Measurements from ENCODE around the gene OR4S1. TPM values are rescaled to one million over a fixed set of nuclear protein-coding genes. Genes with fewer than 3 reads are reported as not detected.
"Not testable (repeated sequence)": the region's sequence is repeated elsewhere in the genome, so short reads cannot be mapped to it uniquely, and the experiment has no call there.

Gene OR4S1
- total RNA-seq, 4 donors from 2014 or later: not detected

DNA sequence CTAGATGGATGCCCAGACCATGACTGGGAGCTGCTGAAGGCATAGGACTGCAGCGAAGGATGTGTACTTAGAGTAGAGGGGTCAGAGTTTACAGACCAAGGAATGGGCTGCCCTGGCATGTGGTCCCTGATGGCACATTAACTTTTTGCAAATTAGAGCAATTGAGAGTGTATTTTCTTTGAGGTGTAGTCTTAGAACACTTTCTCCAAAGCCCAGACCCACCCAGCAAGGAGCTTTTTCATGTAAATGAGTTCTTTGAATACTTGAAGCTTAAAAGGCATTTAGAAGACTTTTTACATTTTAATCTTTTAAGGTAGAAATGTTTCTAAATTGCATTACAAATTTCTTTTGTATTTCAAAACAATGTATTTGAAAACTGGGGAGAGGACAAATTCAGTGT is 33.4 kb upstream of the OR4S1 start:
- TF ChIP-seq POLR2A (IDR thresholded peaks at IDR 0.05; ENCODE audit: low read depth) (no peak), EP300 (IDR thresholded peaks at IDR 0.05) (no peak), POLR2AphosphoS5 (IDR thresholded peaks at IDR 0.05) (no peak)
- TF ChIP-seq, protein P1, sequence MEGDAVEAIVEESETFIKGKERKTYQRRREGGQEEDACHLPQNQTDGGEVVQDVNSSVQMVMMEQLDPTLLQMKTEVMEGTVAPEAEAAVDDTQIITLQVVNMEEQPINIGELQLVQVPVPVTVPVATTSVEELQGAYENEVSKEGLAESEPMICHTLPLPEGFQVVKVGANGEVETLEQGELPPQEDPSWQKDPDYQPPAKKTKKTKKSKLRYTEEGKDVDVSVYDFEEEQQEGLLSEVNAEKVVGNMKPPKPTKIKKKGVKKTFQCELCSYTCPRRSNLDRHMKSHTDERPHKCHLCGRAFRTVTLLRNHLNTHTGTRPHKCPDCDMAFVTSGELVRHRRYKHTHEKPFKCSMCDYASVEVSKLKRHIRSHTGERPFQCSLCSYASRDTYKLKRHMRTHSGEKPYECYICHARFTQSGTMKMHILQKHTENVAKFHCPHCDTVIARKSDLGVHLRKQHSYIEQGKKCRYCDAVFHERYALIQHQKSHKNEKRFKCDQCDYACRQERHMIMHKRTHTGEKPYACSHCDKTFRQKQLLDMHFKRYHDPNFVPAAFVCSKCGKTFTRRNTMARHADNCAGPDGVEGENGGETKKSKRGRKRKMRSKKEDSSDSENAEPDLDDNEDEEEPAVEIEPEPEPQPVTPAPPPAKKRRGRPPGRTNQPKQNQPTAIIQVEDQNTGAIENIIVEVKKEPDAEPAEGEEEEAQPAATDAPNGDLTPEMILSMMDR (IDR thresholded peaks at IDR 0.05): no peak
- intact Hi-C loops (cut with DNase I): no loop called here
- no peaks in the 10 kb centered on the region for H3K9me3 ChIP-seq
- WGBS: 20% methylated on average over 1 of the region's 1 CpG
- DNase-seq (ENCODE audit: extremely low spot score): no peak
- no peaks in the 10 kb centered on the region for H3K4me1 ChIP-seq
- H3K27ac ChIP-seq (replicated peaks in 1 of 4): no peak overlapping the region
- no peak overlapping the region for H3K4me3 ChIP-seq
- H3K27me3 ChIP-seq: no peaks in the 10 kb centered on the region
- no peaks in the 10 kb centered on the region for H3K36me3 ChIP-seq

DNA sequence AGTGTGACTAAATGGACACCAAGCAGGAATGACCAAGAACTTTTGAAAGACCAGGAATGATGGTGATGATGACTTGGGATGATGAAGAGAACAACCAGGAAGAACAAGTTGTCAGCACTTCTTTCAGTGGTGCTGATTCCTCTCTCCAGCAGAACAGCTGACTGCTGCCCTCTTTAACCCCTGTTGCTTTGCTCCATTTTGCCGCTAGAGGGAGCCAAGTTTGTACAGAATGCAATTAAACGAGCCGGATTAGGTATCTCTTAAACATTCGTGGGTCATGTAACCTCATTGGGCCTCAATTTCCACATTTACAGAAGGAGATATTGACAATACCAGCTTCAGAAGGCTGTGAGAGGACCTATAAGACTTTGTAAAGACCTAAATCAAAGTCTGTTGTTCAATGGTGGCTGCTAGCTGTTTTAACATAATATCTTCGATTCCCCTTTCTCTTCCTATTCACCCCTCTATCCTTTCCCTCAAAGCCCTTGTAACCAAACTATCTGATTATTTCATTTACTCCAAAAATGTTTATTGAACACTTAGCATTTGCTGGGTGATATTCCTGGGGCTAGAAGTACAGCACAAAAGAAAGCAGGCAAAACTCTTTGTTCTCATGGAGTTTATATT is 1.9 kb downstream of the OR4S1 start:
- no peak overlapping the region for H3K27ac ChIP-seq (replicated peaks in 1 of 4)
- no peaks in the 10 kb centered on the region for H3K27me3 ChIP-seq
- no peak for DNase-seq (ENCODE audit: extremely low spot score)
- no peaks in the 10 kb centered on the region for H3K9me3 ChIP-seq
- no peak for TF ChIP-seq POLR2A (IDR thresholded peaks at IDR 0.05; ENCODE audit: low read depth)
- TF ChIP-seq, protein P1 (IDR thresholded peaks at IDR 0.05): peak; percentile 20 to 71 (median 41)
- no peak overlapping the region for H3K4me3 ChIP-seq
- no peaks in the 10 kb centered on the region for H3K36me3 ChIP-seq
- WGBS: 27% methylated on average over 5 of the region's 5 CpGs
- no peaks in the 10 kb centered on the region for H3K4me1 ChIP-seq
- intact Hi-C loops (cut with DNase I): no loop called here

DNA sequence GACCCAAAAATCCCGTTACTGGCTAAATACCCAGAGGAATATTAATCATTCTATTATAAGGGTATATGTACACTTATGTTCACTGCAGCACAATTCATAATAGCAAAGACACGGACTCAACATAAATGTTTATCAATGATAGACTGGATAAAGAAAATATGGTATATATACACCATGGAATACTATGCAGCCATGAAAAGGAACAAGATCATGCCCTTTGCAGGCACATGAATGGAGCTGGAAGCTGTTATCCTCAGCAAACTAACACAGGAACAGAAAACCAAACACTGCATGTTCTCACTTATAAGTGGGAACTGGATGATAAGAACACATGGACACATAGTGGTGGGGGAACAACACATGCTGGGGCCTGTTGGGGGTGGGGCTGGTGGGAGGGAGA is 7.6 kb downstream of the OR4S1 start:
- H3K36me3 ChIP-seq; H3K9me3 ChIP-seq; H3K4me1 ChIP-seq; H3K27ac ChIP-seq (replicated peaks in 1 of 4); intact Hi-C loops (cut with DNase I); H3K4me3 ChIP-seq; H3K27me3 ChIP-seq; DNase-seq (ENCODE audit: extremely low spot score): not testable (repeated sequence)
- 90% methylated on average over 2 of the region's 2 CpGs for WGBS

DNA sequence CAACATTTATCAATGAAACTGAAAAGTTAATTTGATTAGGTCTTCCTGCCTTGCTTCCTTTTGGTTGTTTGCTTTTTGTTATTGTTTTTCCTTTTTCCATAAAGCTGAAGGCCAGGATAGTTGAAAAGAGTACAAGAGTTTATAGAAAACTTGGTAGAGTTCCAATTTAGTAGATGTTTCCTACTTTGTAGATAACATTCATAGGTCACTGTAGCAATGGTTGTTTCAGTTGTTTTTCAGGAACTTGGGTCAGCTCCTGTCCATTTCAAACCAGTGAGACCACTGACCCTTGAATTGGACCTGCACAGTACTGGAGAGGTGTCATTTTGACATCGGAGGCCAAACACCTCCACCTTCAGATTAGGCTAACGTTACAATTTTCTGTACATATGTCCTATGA is 13.8 kb downstream of the OR4S1 start:
- H3K4me3 ChIP-seq; intact Hi-C loops (cut with DNase I): not testable (repeated sequence)
- WGBS: 77% methylated on average over 2 of the region's 2 CpGs

DNA sequence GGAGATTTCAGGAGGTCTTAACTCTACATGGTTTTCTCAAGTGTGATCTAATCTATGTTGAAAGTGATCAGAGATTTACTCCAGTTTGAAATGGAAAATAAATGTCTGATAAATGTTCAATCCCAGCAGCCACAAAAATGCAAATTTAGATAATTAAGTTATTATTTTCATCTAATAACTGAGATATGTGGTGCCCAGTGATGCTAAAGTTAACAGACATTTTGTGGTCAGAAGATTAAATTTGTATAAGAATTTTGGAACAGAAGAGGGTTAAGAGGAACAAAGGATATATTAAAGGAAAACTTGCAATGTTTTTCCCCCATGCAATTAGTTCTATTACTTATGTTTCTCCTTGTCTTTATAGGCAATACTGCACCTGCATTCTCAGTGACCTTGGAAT is 18.6 kb downstream of the OR4S1 start, which contains the start of gene OR4C3:
Gene OR4C3, plus strand, starts transcription at position 301 of the 400 bp plus-strand sequence. CDS start 102 bp downstream, outside the sequence.
- H3K4me3 ChIP-seq; H3K4me1 ChIP-seq; H3K27me3 ChIP-seq; DNase-seq (ENCODE audit: extremely low spot score); H3K36me3 ChIP-seq; H3K9me3 ChIP-seq; H3K27ac ChIP-seq (replicated peaks in 1 of 4); intact Hi-C loops (cut with DNase I): not testable (repeated sequence)

More for the DNA sequence above, 13.8 kb downstream of the OR4S1 start:
- H3K9me3 ChIP-seq; H3K4me1 ChIP-seq; H3K27me3 ChIP-seq; H3K36me3 ChIP-seq; DNase-seq (ENCODE audit: extremely low spot score); H3K27ac ChIP-seq (replicated peaks in 1 of 4): not testable (repeated sequence)

DNA sequence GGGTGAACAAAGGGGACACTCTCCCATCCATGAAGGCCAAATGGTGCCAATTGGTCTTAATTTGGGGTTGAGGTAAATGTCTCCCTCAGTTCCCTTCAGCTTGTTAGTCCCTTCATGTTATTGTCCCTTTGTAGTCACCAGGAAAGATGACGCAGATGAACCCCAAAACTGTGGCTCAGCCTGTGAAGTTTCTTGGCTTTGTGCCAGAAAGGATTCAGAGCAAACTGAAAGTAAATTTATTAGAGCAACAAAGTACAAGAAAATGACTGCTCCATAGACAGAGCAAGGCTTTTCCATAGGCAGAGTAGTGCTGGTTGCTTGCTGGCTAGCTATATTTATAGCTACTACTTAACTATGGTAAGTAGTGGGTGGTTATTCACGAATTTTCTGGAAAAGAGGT is 35.4 kb downstream of the OR4S1 start:
- intact Hi-C loops (cut with DNase I): no loop called here
- no peaks in the 10 kb centered on the region for H3K36me3 ChIP-seq
- WGBS: 44% methylated on average over 2 of the region's 2 CpGs
- DNase-seq (ENCODE audit: extremely low spot score): no peak
- no peaks in the 10 kb centered on the region for H3K4me1 ChIP-seq
- TF ChIP-seq POLR2AphosphoS5 (IDR thresholded peaks at IDR 0.05) (no peak), EP300 (IDR thresholded peaks at IDR 0.05) (no peak), POLR2A (IDR thresholded peaks at IDR 0.05; ENCODE audit: low read depth) (no peak)
- TF ChIP-seq, protein P1 (IDR thresholded peaks at IDR 0.05): no peak
- H3K9me3 ChIP-seq: peaks cover 0 to 7% (median 3%) of the 10 kb centered on the region in 4 donors
- no peaks in the 10 kb centered on the region for H3K27me3 ChIP-seq
- no peak overlapping the region for H3K27ac ChIP-seq (replicated peaks in 1 of 4)
- no peak overlapping the region for H3K4me3 ChIP-seq

DNA sequence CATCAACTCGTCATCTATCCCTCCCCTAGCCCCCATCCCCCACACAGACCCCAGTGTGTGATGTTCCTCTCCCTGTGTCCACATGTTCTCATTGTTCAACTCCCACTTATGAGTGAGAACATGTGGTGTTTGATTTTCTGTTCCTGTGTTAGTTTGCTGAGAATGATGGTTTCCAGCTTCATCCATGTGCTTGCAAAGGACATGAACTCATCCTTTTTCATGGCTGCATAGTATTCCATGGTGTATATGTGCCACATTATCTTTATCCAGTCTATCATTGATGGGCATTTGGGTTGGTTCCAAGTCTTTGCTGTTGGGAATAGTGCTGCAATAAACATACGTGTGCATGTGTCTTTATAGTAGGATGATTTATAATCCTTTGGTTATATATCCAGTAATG is 36.5 kb downstream of the OR4S1 start:
- H3K9me3 ChIP-seq; H3K36me3 ChIP-seq; H3K27me3 ChIP-seq; H3K27ac ChIP-seq (replicated peaks in 1 of 4); intact Hi-C loops (cut with DNase I); H3K4me1 ChIP-seq; H3K4me3 ChIP-seq; DNase-seq (ENCODE audit: extremely low spot score): not testable (repeated sequence)
- 66% methylated on average over 2 of the region's 2 CpGs for WGBS

DNA sequence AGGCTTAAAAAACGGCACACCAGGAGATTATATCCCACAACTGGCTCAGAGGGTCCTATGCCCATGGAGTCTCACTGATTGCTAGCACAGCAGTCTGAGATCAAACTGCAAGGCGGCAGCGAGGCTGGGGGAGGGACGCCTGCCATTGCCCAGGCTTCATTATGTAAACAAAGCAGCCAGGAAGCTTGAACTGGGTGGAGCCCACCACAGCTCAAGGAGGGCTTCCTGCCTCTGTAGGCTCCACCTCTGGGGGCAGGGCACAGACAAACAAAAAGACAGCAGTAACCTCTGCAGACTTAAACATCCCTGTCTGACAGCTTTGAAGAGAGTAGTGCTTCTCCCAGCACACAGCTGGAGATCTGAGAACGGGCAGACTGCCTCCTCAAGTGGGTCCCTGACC is 40.3 kb downstream of the OR4S1 start:
- H3K27me3 ChIP-seq; H3K4me1 ChIP-seq; DNase-seq (ENCODE audit: extremely low spot score); intact Hi-C loops (cut with DNase I); H3K9me3 ChIP-seq; H3K27ac ChIP-seq (replicated peaks in 1 of 4); H3K4me3 ChIP-seq; H3K36me3 ChIP-seq: not testable (repeated sequence)
- WGBS: 73% methylated on average over 5 of the region's 5 CpGs

All from esophagus muscularis mucosa (tissue), 4 donors.